Liver (tissue), 9 donors: Measurements from ENCODE around the gene RTL10. TPM values are rescaled to one million over a fixed set of nuclear protein-coding genes. Genes with fewer than 3 reads are reported as not detected.
"Not testable (repeated sequence)": the region's sequence is repeated elsewhere in the genome, so short reads cannot be mapped to it uniquely, and the experiment has no call there.

Source experiments
- DNase-seq: peaks from one replicate; pipeline ENCODE4 v3.0.0-alpha.2; 2017; ENCODE audit warnings: low spot score
- H3K27ac ChIP-seq, 2 donors: one replicate each; pipeline ENCODE4 v1.7.0; 2013; ENCODE audit warnings: inconsistent platforms in 2 of 2, low read length in 2 of 2, control low read depth in 1 of 2, low read depth in 1 of 2, mild to moderate bottlenecking in 1 of 2
- H3K27me3 ChIP-seq, 4 donors: one replicate each; pipeline versions ENCODE4 v1.6.1 to v1.7.0; 2013; ENCODE audit warnings: low read length in 3 of 4, inconsistent platforms in 1 of 4, mild to moderate bottlenecking in 1 of 4, moderate library complexity in 1 of 4; ENCODE audit not compliant: control insufficient read depth in 4 of 4, insufficient read depth in 4 of 4
- H3K36me3 ChIP-seq, 4 donors: one replicate each; pipeline versions ENCODE4 v1.6.1 to v1.7.0; 2013; ENCODE audit warnings: low read length in 3 of 4, mild to moderate bottlenecking in 3 of 4, low read depth in 1 of 4, moderate library complexity in 1 of 4; ENCODE audit not compliant: control insufficient read depth in 4 of 4, insufficient read depth in 3 of 4
- H3K4me1 ChIP-seq, 4 donors: one replicate each; pipeline versions ENCODE4 v1.6.1 to v1.7.0; 2013; ENCODE audit warnings: low read length in 3 of 4, mild to moderate bottlenecking in 3 of 4, moderate library complexity in 1 of 4; ENCODE audit not compliant: control insufficient read depth in 4 of 4, insufficient read depth in 4 of 4
- H3K4me3 ChIP-seq, 3 donors: one replicate each; pipeline versions ENCODE4 v1.6.1 to v1.7.0; 2013; ENCODE audit warnings: low read length in 3 of 3, control low read depth in 1 of 3, low read depth in 1 of 3, mild to moderate bottlenecking in 1 of 3
- H3K9ac ChIP-seq, 2 donors: one replicate each; pipeline ENCODE4 v1.7.0; 2013; ENCODE audit warnings: low read length in 2 of 2, mild to moderate bottlenecking in 2 of 2, moderate library complexity in 2 of 2, control low read depth in 1 of 2, low read depth in 1 of 2
- H3K9me3 ChIP-seq, 4 donors: one replicate each; pipeline versions ENCODE4 v1.6.1 to v1.7.0; 2013; ENCODE audit warnings: low read length in 3 of 4; ENCODE audit not compliant: control insufficient read depth in 4 of 4
- EGR1 ChIP-seq, 2 donors: IDR thresholded peaks; 2 replicates each; pipeline ENCODE4 v1.6.1; 2016 to 2018; ENCODE audit warnings: antibody characterized with exemption in 2 of 2, low read depth in 2 of 2
- FOXA1 ChIP-seq: IDR thresholded peaks from 2 replicates; pipeline ENCODE4 v1.6.1; 2016; ENCODE audit warnings: antibody characterized with exemption
- FOXA2 ChIP-seq: IDR thresholded peaks from 2 replicates; pipeline ENCODE4 v1.6.1; 2016; ENCODE audit warnings: antibody characterized with exemption
- HNF4A ChIP-seq, 2 donors: conservative IDR thresholded peaks; 2 replicates each; pipeline ENCODE4 v1.6.1; 2016; ENCODE audit warnings: antibody characterized with exemption in 2 of 2, mild to moderate bottlenecking in 2 of 2
- HNF4G ChIP-seq: IDR thresholded peaks from 2 replicates; pipeline ENCODE4 v1.6.1; 2016; ENCODE audit warnings: antibody characterized with exemption
- JUND ChIP-seq, 2 donors: IDR thresholded peaks; 2 replicates each; pipeline ENCODE4 v1.6.1; 2016; ENCODE audit warnings: antibody characterized with exemption in 2 of 2
- NR2F2 ChIP-seq: IDR thresholded peaks from 2 replicates; pipeline ENCODE4 v1.6.1; 2016; ENCODE audit warnings: antibody characterized with exemption
- RAD21 ChIP-seq, 2 donors: IDR thresholded peaks; 2 replicates each; pipeline ENCODE4 v1.6.1; 2016; ENCODE audit warnings: antibody characterized with exemption in 2 of 2, mild to moderate bottlenecking in 2 of 2
- RXRA ChIP-seq, 2 donors: IDR thresholded peaks; 2 replicates each; pipeline ENCODE4 v1.6.1; 2017 to 2018; ENCODE audit warnings: antibody characterized with exemption in 2 of 2, mild to moderate bottlenecking in 1 of 2
- SP1 ChIP-seq: IDR thresholded peaks from 2 replicates; pipeline ENCODE4 v1.6.1; 2018; ENCODE audit warnings: antibody characterized with exemption, mild to moderate bottlenecking
- TAF1 ChIP-seq: conservative IDR thresholded peaks from 2 replicates; pipeline ENCODE4 v1.6.1; 2016; ENCODE audit warnings: antibody characterized with exemption, mild to moderate bottlenecking
- WGBS: extraction: QIAGEN DNeasy Blood & Tissue Kit; methylation state at CpG from one replicate; pipeline ENCODE4 v1.1.7; 2013; 5-methylcytosine and 5-hydroxymethylcytosine counted together
- polyA plus RNA-seq, 2 donors: library from polyadenylated mRNA; stranded (reverse) in 1 of 2; unstranded in 1 of 2; fragments of 200-250 nt in 1 of 2; fragments of >200 nt in 1 of 2; fragmentation: Nextera tagmentation in 1 of 2; extraction: Ambion mirVana in 1 of 2; gene quantifications; one replicate each; pipeline versions ENCODE4 v1.2.1 to v1.2.3, GENCODE V29; 2013 to 2015
- total RNA-seq, 2 donors: library from RNA; depleted of rRNA; stranded (reverse); fragments of >200 nt; gene quantifications; one replicate each; pipeline ENCODE4 v1.2.3, GENCODE V29; 2014
- TF ChIP-seq, protein P1 (sequence below): IDR thresholded peaks from 2 replicates; pipeline ENCODE4 v1.6.1; 2016; ENCODE audit warnings: antibody characterized with exemption
- TF ChIP-seq, protein P2 (sequence below): fragments of 150-350 bp; IDR thresholded peaks from 2 replicates; pipeline ENCODE4 v1.5.1; 2017; ENCODE audit warnings: improper control_type of control experiment, low read depth, low read length; ENCODE audit not compliant: missing input control
- TF ChIP-seq, protein P3 (sequence below): IDR thresholded peaks from 2 replicates; pipeline ENCODE4 v1.6.1; 2016; ENCODE audit warnings: antibody characterized with exemption
- TF ChIP-seq, protein P4 (sequence below): IDR thresholded peaks from 2 replicates; pipeline ENCODE4 v1.6.1; 2016; ENCODE audit warnings: antibody characterized with exemption, mild to moderate bottlenecking
- donor health status: healthy.
- donor health status: healthy.
- donor health status: healthy.
- donor health status: healthy.
- donor health status: healthy.

RTL10 gene
- total and polyA plus RNA-seq, 4 donors, result 4.2 to 8.3 (median 7.4) TPM

DNA sequence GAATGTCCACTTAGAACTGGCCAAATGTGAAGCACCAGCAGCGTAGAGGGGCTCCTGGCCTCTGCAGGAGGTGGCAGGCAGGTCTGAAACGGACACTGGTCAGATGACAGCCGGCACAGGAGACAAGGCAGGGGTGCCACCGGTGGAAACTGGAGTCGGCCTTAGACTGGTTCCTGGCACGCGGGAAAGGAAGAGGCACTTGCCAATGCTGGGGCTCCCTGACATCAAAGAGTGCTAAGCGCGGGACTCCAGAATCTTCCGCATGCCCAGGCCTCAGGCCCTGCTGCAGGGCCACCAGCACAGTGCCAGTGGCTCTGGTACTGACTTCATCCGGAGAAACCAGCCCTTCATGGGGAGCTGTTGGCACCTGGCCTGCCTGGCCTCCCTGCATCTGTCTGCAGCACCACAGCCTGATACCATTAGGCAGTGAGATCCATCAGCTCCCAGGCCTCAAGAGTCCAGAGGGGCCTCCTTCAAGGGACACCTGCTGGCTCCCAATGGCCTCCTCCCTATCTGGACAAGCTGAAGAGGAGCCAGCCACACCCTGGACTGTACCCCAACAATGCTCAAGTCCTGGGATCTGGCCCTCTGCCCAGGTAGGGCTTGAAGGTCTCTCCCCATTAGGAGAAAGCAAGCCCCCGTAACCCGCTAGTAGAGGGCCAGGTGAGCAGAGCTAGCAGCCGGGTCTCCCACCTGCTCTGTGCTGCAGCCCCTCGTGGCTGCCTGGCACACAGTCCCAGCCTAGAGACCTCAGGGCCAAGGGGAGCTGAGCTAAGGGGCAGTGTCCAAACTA, 29.7 kb upstream of the RTL10 start:
- Histone ChIP-seq H3K4me1 (no peaks in the 10 kb centered on the region), H3K27ac (no peak overlapping the region), H3K9ac (no peak overlapping the region), H3K36me3 (peaks cover 0 to 12% (median 2%) of the 10 kb centered on the region in 4 donors), H3K9me3 (no peaks in the 10 kb centered on the region), H3K4me3 (no peak overlapping the region), H3K27me3 (no peaks in the 10 kb centered on the region)
- DNase-seq, result no peak
- TF ChIP-seq, protein P1, sequence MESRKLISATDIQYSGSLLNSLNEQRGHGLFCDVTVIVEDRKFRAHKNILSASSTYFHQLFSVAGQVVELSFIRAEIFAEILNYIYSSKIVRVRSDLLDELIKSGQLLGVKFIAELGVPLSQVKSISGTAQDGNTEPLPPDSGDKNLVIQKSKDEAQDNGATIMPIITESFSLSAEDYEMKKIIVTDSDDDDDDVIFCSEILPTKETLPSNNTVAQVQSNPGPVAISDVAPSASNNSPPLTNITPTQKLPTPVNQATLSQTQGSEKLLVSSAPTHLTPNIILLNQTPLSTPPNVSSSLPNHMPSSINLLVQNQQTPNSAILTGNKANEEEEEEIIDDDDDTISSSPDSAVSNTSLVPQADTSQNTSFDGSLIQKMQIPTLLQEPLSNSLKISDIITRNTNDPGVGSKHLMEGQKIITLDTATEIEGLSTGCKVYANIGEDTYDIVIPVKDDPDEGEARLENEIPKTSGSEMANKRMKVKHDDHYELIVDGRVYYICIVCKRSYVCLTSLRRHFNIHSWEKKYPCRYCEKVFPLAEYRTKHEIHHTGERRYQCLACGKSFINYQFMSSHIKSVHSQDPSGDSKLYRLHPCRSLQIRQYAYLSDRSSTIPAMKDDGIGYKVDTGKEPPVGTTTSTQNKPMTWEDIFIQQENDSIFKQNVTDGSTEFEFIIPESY, result no peak
- TF ChIP-seq, protein P2, sequence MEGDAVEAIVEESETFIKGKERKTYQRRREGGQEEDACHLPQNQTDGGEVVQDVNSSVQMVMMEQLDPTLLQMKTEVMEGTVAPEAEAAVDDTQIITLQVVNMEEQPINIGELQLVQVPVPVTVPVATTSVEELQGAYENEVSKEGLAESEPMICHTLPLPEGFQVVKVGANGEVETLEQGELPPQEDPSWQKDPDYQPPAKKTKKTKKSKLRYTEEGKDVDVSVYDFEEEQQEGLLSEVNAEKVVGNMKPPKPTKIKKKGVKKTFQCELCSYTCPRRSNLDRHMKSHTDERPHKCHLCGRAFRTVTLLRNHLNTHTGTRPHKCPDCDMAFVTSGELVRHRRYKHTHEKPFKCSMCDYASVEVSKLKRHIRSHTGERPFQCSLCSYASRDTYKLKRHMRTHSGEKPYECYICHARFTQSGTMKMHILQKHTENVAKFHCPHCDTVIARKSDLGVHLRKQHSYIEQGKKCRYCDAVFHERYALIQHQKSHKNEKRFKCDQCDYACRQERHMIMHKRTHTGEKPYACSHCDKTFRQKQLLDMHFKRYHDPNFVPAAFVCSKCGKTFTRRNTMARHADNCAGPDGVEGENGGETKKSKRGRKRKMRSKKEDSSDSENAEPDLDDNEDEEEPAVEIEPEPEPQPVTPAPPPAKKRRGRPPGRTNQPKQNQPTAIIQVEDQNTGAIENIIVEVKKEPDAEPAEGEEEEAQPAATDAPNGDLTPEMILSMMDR, result no peak
- no peak for TF ChIP-seq FOXA2
- no peak for TF ChIP-seq NR2F2
- TF ChIP-seq, protein P3, sequence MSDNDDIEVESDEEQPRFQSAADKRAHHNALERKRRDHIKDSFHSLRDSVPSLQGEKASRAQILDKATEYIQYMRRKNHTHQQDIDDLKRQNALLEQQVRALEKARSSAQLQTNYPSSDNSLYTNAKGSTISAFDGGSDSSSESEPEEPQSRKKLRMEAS, result no peak
- TF ChIP-seq FOXA1, result no peak
- no peak for TF ChIP-seq TAF1
- no peak for TF ChIP-seq SP1
- no peak for TF ChIP-seq RAD21 (IDR thresholded peaks at IDR 0.05)
- TF ChIP-seq HNF4G, result no peak
- WGBS, result 95% methylated on average over 15 of the region's 15 CpGs

DNA sequence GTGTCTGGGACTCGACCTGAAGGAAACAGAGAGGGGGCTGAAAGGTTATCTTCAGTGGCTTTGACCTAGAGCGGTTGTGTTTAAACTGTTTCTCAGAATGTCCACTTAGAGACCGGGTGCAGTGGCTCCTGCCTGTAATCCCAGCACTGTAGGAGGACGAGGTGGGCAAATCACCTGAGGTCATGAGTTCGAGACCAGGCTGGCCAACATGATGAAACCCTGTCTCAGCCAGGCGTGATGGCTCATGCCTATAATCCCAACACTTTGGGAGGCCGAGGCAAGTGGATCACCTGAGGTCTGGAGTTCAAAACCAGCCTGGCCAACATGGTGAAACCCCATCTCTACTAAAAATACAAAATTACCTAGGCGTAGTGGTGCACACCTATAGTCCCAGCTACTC, 28.8 kb upstream of the RTL10 start:
- WGBS, result 91% methylated on average over 8 of the region's 8 CpGs
- H3K4me3 ChIP-seq, H3K27ac ChIP-seq, H3K9me3 ChIP-seq, H3K4me1 ChIP-seq, H3K27me3 ChIP-seq, H3K9ac ChIP-seq, DNase-seq: not testable (repeated sequence)
- peaks cover 0 to 15% (median under 1%) of the 10 kb centered on the region in 4 donors for H3K36me3 ChIP-seq

DNA sequence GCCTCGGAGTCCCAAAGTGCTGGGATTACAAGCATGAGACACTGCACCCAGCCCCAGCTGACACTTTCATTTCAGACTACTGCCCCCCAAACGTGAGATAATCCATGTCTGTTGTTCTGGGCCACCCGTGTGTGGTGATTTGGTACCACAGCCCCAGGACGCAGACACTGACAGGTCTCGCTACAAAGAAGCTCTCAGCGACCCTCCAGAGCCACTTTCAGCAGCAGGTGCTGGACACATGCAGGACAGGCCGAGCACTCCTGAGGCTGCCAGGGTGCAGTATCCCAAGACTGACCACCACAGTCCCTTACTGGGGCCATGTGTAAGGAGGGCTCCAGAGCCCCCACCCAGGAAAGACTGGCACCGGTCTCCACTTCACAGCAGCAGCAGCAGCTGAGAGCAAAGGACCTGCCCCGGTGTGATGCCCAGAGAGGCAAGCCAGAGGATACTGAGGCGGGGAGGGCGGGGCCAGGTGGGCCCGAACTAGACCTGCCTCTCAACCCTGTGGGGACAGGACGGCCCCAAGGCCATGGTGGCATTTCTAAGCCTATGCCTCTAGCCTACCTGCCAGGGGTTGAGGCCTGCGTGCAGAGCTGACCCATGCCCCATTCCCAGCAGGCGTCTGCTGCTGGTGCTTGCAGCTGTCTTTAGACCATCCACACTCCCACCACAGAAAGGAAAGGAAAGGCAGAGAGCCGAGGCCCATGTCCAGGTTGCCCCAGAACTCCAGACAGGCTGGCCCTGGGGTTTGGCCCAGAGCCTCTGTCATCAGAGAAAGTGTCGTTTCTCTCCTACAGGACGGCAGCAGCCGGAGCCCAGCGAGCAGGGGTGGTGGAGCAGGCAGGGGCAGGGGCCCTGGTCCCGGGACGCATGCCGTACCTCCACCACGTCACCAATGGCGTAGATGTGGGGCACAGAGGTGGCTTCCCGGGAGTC, 28.0 kb upstream of the RTL10 start:
- no peak overlapping the region for H3K27ac ChIP-seq
- no peaks in the 10 kb centered on the region for H3K9me3 ChIP-seq
- no peak for DNase-seq
- peaks cover 0 to 22% (median 3%) of the 10 kb centered on the region in 4 donors for H3K36me3 ChIP-seq
- no peaks in the 10 kb centered on the region for H3K27me3 ChIP-seq
- no peak overlapping the region for H3K9ac ChIP-seq
- no peaks in the 10 kb centered on the region for H3K4me1 ChIP-seq
- 96% methylated on average over 26 of the region's 26 CpGs for WGBS
- H3K4me3 ChIP-seq, result no peak overlapping the region
- TF ChIP-seq, protein P1, result no peak
- TF ChIP-seq SP1 (no peak), HNF4G (no peak), FOXA2 (no peak), EGR1 (IDR thresholded peaks at IDR 0.05; ENCODE audit: low read depth in 2 of 2) (no peak), JUND (IDR thresholded peaks at IDR 0.05) (no peak), TAF1 (no peak), HNF4A (conservative IDR thresholded peaks at IDR 0.05) (no peak), RXRA (IDR thresholded peaks at IDR 0.05) (no peak)
- TF ChIP-seq, protein P4, sequence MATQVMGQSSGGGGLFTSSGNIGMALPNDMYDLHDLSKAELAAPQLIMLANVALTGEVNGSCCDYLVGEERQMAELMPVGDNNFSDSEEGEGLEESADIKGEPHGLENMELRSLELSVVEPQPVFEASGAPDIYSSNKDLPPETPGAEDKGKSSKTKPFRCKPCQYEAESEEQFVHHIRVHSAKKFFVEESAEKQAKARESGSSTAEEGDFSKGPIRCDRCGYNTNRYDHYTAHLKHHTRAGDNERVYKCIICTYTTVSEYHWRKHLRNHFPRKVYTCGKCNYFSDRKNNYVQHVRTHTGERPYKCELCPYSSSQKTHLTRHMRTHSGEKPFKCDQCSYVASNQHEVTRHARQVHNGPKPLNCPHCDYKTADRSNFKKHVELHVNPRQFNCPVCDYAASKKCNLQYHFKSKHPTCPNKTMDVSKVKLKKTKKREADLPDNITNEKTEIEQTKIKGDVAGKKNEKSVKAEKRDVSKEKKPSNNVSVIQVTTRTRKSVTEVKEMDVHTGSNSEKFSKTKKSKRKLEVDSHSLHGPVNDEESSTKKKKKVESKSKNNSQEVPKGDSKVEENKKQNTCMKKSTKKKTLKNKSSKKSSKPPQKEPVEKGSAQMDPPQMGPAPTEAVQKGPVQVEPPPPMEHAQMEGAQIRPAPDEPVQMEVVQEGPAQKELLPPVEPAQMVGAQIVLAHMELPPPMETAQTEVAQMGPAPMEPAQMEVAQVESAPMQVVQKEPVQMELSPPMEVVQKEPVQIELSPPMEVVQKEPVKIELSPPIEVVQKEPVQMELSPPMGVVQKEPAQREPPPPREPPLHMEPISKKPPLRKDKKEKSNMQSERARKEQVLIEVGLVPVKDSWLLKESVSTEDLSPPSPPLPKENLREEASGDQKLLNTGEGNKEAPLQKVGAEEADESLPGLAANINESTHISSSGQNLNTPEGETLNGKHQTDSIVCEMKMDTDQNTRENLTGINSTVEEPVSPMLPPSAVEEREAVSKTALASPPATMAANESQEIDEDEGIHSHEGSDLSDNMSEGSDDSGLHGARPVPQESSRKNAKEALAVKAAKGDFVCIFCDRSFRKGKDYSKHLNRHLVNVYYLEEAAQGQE, result no peak
- TF ChIP-seq, protein P3, result no peak
